Tibial nerve (tissue), 4 donors: ENCODE data around the gene CCDC85B. TPM values are rescaled to one million over a fixed set of nuclear protein-coding genes. Genes with fewer than 3 reads are reported as not detected.
A peak's percentile ranks its signal among the peaks of the same experiment; 100 is the strongest.

ENCODE experiments used
- DNase-seq, 2 donors: peaks; one replicate each; pipeline ENCODE4 v3.0.0-alpha.2; 2019; ENCODE audit warnings: low spot score in 2 of 2
- H3K27ac ChIP-seq, 4 donors: fragments of 200-600 bp; sonication (generic) in 3 of 4; one replicate each; pipeline ENCODE4 v1.5.1; 2017 to 2019; ENCODE audit warnings: mild to moderate bottlenecking in 1 of 4
- H3K27me3 ChIP-seq, 2 donors: fragments of 200-600 bp; sonication (generic) in 1 of 2; one replicate each; pipeline versions ENCODE4 v1.5.1 to v1.6.0; 2017 to 2019
- H3K36me3 ChIP-seq, 3 donors: fragments of 200-600 bp; sonication (generic); one replicate each; pipeline ENCODE4 v1.5.1; 2018 to 2019
- H3K4me1 ChIP-seq, 4 donors: fragments of 200-600 bp; sonication (generic) in 3 of 4; one replicate each; pipeline ENCODE4 v1.5.1; 2017 to 2019
- H3K4me3 ChIP-seq, 4 donors: fragments of 200-600 bp; sonication (generic) in 3 of 4; one replicate each; pipeline ENCODE4 v1.5.1; 2017 to 2019; ENCODE audit warnings: mild to moderate bottlenecking in 1 of 4, moderate library complexity in 1 of 4
- H3K9me3 ChIP-seq, 4 donors: fragments of 200-600 bp; sonication (generic) in 3 of 4; one replicate each; pipeline ENCODE4 v1.5.1; 2017 to 2019
- CTCF ChIP-seq, 5 experiments: fragments of 200-600 bp in 3 of 5; fragments of 450-650 bp in 2 of 5; sonication (generic) in 3 of 5; IDR thresholded peaks; one replicate each; pipeline ENCODE4 v1.5.1; 2016 to 2019; ENCODE audit warnings: antibody characterized with exemption in 5 of 5, mild to moderate bottlenecking in 3 of 5, moderate library complexity in 2 of 5
- EP300 ChIP-seq, 2 donors: sonication (generic); formaldehyde crosslinking; IDR thresholded peaks; one replicate each; pipeline ENCODE4 v1.6.1; 2017; ENCODE audit warnings: antibody characterized with exemption in 2 of 2, mild to moderate bottlenecking in 1 of 2
- POLR2A ChIP-seq, 2 donors: fragments of 450-650 bp; IDR thresholded peaks; one replicate each; pipeline ENCODE4 v1.6.1; 2017; ENCODE audit warnings: antibody characterized with exemption in 2 of 2, mild to moderate bottlenecking in 2 of 2, moderate library complexity in 2 of 2
- WGBS, 2 donors: methylation state at CpG; one replicate each; pipeline ENCODE4 v1.1.5; 2018; 5-methylcytosine and 5-hydroxymethylcytosine counted together
- total RNA-seq, 4 donors: library from RNA; depleted of rRNA; stranded (reverse); fragments of >200 nt; gene quantifications; one replicate each; pipeline ENCODE4 v1.1.0, GENCODE V29; 2016

Gene CCDC85B
- total RNA-seq, 4 donors from 2014 or later = 73.0 to 108 (median 89.4) TPM

GRCh38 chr11:65851811-65852507 lies 38.5 kb upstream of the CCDC85B start:
- DNase-seq = no peak
- TF ChIP-seq EP300 (IDR thresholded peaks at IDR 0.05) (no peak), CTCF (IDR thresholded peaks at IDR 0.05) (no peak), POLR2A (IDR thresholded peaks at IDR 0.05) (no peak)
- Histone ChIP-seq H3K9me3 (peaks cover 0 to 9% (median 0%) of the 10 kb centered on the region in 4 donors), H3K4me3 (no peak overlapping the region), H3K4me1 (peaks cover 0 to 31% (median 11%) of the 10 kb centered on the region in 4 donors), H3K27me3 (no peaks in the 10 kb centered on the region), H3K36me3 (peaks cover 2 to 64% (median 28%) of the 10 kb centered on the region in 3 donors), H3K27ac (no peak overlapping the region)
- 87 to 89% methylated on average over 10 of the region's 10 CpGs for WGBS, 2 donors

GRCh38 chr11:65852508-65853245 lies 37.8 kb upstream of the CCDC85B start:
- H3K9me3 ChIP-seq = peaks cover 0 to 9% (median 0%) of the 10 kb centered on the region in 4 donors
- H3K4me3 ChIP-seq = no peak overlapping the region
- no peaks in the 10 kb centered on the region for H3K27me3 ChIP-seq
- peaks cover 0 to 31% (median 11%) of the 10 kb centered on the region in 4 donors for H3K4me1 ChIP-seq
- TF ChIP-seq POLR2A (IDR thresholded peaks at IDR 0.05) (no peak), CTCF (IDR thresholded peaks at IDR 0.05) (no peak), EP300 (IDR thresholded peaks at IDR 0.05) (no peak)
- WGBS, 2 donors = 92% methylated on average over 31 to 33 of the region's 33 CpGs
- peaks cover 2 to 64% (median 28%) of the 10 kb centered on the region in 3 donors for H3K36me3 ChIP-seq
- no peak overlapping the region for H3K27ac ChIP-seq
- no peak for DNase-seq

GRCh38 chr11:65853246-65853979 lies 37.1 kb upstream of the CCDC85B start:
- TF ChIP-seq EP300 (IDR thresholded peaks at IDR 0.05) (no peak), CTCF (IDR thresholded peaks at IDR 0.05) (no peak), POLR2A (IDR thresholded peaks at IDR 0.05) (no peak)
- Histone ChIP-seq H3K9me3 (peaks cover 0 to 9% (median 0%) of the 10 kb centered on the region in 4 donors), H3K4me1 (peaks cover 0 to 31% (median 11%) of the 10 kb centered on the region in 4 donors), H3K27ac (peak overlapping the region in 1 of 4 donors; percentile 46), H3K27me3 (no peaks in the 10 kb centered on the region), H3K36me3 (peaks cover 2 to 64% (median 28%) of the 10 kb centered on the region in 3 donors), H3K4me3 (no peak overlapping the region)
- WGBS, 2 donors = 77 to 94% methylated on average over 6 of the region's 6 CpGs
- DNase-seq = no peak

- TF ChIP-seq CTCF (IDR thresholded peaks at IDR 0.05) = no peak
- TF ChIP-seq POLR2A (IDR thresholded peaks at IDR 0.05) = no peak
- no peak for TF ChIP-seq EP300 (IDR thresholded peaks at IDR 0.05)
- Histone ChIP-seq H3K27ac (no peak overlapping the region), H3K4me1 (peaks cover 0 to 38% (median 11%) of the 10 kb centered on the region in 4 donors), H3K9me3 (peaks cover 0 to 9% (median 0%) of the 10 kb centered on the region in 4 donors), H3K27me3 (no peaks in the 10 kb centered on the region), H3K36me3 (peaks cover 2 to 64% (median 28%) of the 10 kb centered on the region in 3 donors), H3K4me3 (no peak overlapping the region)
- no peak for DNase-seq
- WGBS, 2 donors = 87 to 98% methylated on average over 4 of the region's 4 CpGs
Measured at GRCh38 chr11:65854161-65854592, 36.3 kb upstream of the CCDC85B start.
